MG63 (cell line): ENCODE results near the gene FN3K. TPM values are rescaled to one million over a fixed set of nuclear protein-coding genes. Genes with fewer than 3 reads are reported as not detected.
A peak's percentile ranks its signal among the peaks of the same experiment; 100 is the strongest.
"Not testable (repeated sequence)": the region's sequence is repeated elsewhere in the genome, so short reads cannot be mapped to it uniquely, and the experiment has no call there.

Experiments used
- DNase-seq: peaks from one replicate; pipeline ENCODE4 v3.0.0-alpha.2; 2020
- H3K27me3 ChIP-seq: fragments of 250-450 bp; sonication (Bioruptor Pico); 2 replicates; pipeline ENCODE4 v1.5.1; 2020; ENCODE audit warnings: mild to moderate bottlenecking, moderate library complexity
- H3K36me3 ChIP-seq: fragments of 250-450 bp; sonication (Bioruptor Pico); 2 replicates; pipeline ENCODE4 v1.5.1; 2020; ENCODE audit warnings: mild to moderate bottlenecking, moderate library complexity
- H3K4me3 ChIP-seq: fragments of 250-450 bp; sonication (Bioruptor Pico); 2 replicates; pipeline ENCODE4 v1.5.1; 2020; ENCODE audit warnings: mild to moderate bottlenecking, moderate library complexity
- H3K9me3 ChIP-seq: fragments of 250-450 bp; sonication (Bioruptor Pico); 2 replicates; pipeline ENCODE4 v1.5.1; 2020; ENCODE audit warnings: mild to moderate bottlenecking, moderate library complexity
- total RNA-seq: library from RNA; depleted of rRNA; stranded (reverse); fragments of >200 nt; shearing (Covaris generic); gene quantifications from 2 replicates; pipeline ENCODE4 v1.2.3, GENCODE V29; 2014; ENCODE audit warnings: low replicate concordance

FN3K gene
- total RNA-seq, 1 experiment from 2014 or later, result not detected

- H3K36me3 ChIP-seq, result peaks cover 24% of the 10 kb centered on the region
- H3K4me3 ChIP-seq, result no peak overlapping the region
- H3K9me3 ChIP-seq, result no peaks in the 10 kb centered on the region
- no peak for DNase-seq
- H3K27me3 ChIP-seq, result no peaks in the 10 kb centered on the region
These were observed 44.8 kb downstream of the FN3K start for GRCh38 chr17:82780195-82780594.

- Histone ChIP-seq H3K9me3 (no peaks in the 10 kb centered on the region), H3K36me3 (peaks cover 24% of the 10 kb centered on the region), H3K27me3 (no peaks in the 10 kb centered on the region), H3K4me3 (no peak overlapping the region)
- DNase-seq, result no peak
These were observed 45.8 kb downstream of the FN3K start for GRCh38 chr17:82780971-82781893.

- Histone ChIP-seq H3K4me3 (no peak overlapping the region), H3K9me3 (no peaks in the 10 kb centered on the region), H3K36me3 (peaks cover 21% of the 10 kb centered on the region), H3K27me3 (no peaks in the 10 kb centered on the region)
- DNase-seq, result peak; percentile 71
These were observed 46.5 kb downstream of the FN3K start for GRCh38 chr17:82781894-82782274.

GRCh38 chr17:82782657-82783207, 47.3 kb downstream of the FN3K start:
- no peaks in the 10 kb centered on the region for H3K9me3 ChIP-seq
- DNase-seq, result no peak
- peaks cover 21% of the 10 kb centered on the region for H3K36me3 ChIP-seq
- H3K27me3 ChIP-seq, result no peaks in the 10 kb centered on the region
- no peak overlapping the region for H3K4me3 ChIP-seq

GRCh38 chr17:82783498-82783897, 48.1 kb downstream of the FN3K start:
- peaks cover 17% of the 10 kb centered on the region for H3K36me3 ChIP-seq
- DNase-seq, result no peak
- H3K27me3 ChIP-seq, result no peaks in the 10 kb centered on the region
- H3K4me3 ChIP-seq, result no peak overlapping the region
- H3K9me3 ChIP-seq, result no peaks in the 10 kb centered on the region

- not testable (repeated sequence) for H3K9me3 ChIP-seq, DNase-seq
- peaks cover 23% of the 10 kb centered on the region for H3K36me3 ChIP-seq
These were observed 50.2 kb downstream of the FN3K start for GRCh38 chr17:82785581-82785980.

GRCh38 chr17:82786427-82786826, 51.0 kb downstream of the FN3K start:
- Histone ChIP-seq H3K27me3 (no peaks in the 10 kb centered on the region), H3K9me3 (no peaks in the 10 kb centered on the region), H3K4me3 (no peak overlapping the region), H3K36me3 (peaks cover 24% of the 10 kb centered on the region)
- DNase-seq, result no peak

More at GRCh38 chr17:82785581-82785980, 50.2 kb downstream of the FN3K start:
- not testable (repeated sequence) for H3K27me3 ChIP-seq, H3K4me3 ChIP-seq

- no peak overlapping the region for H3K4me3 ChIP-seq
- peaks cover 23% of the 10 kb centered on the region for H3K36me3 ChIP-seq
- no peaks in the 10 kb centered on the region for H3K9me3 ChIP-seq
- peak; percentile 97 for DNase-seq
- H3K27me3 ChIP-seq, result no peaks in the 10 kb centered on the region
These were observed 51.9 kb downstream of the FN3K start for GRCh38 chr17:82787081-82787848.

- Histone ChIP-seq H3K9me3 (no peaks in the 10 kb centered on the region), H3K4me3 (no peak overlapping the region), H3K36me3 (peaks cover 18% of the 10 kb centered on the region), H3K27me3 (no peaks in the 10 kb centered on the region)
- DNase-seq, result no peak
These were observed 53.0 kb downstream of the FN3K start for GRCh38 chr17:82788206-82789001.

- DNase-seq, result no peak
- no peaks in the 10 kb centered on the region for H3K9me3 ChIP-seq
These were observed 53.7 kb downstream of the FN3K start for GRCh38 chr17:82789051-82789592.

GRCh38 chr17:82789806-82790205, 54.4 kb downstream of the FN3K start:
- H3K36me3 ChIP-seq, result peaks cover 17% of the 10 kb centered on the region
- no peaks in the 10 kb centered on the region for H3K9me3 ChIP-seq
- no peak for DNase-seq
- no peaks in the 10 kb centered on the region for H3K27me3 ChIP-seq
- H3K4me3 ChIP-seq, result no peak overlapping the region

More at GRCh38 chr17:82789051-82789592, 53.7 kb downstream of the FN3K start:
- no peak overlapping the region for H3K4me3 ChIP-seq
- no peaks in the 10 kb centered on the region for H3K27me3 ChIP-seq
- H3K36me3 ChIP-seq, result peaks cover 15% of the 10 kb centered on the region

- Histone ChIP-seq H3K4me3 (no peak overlapping the region), H3K9me3 (no peaks in the 10 kb centered on the region), H3K27me3 (no peaks in the 10 kb centered on the region), H3K36me3 (peaks cover 17% of the 10 kb centered on the region)
- DNase-seq, result no peak
These were observed 55.0 kb downstream of the FN3K start for GRCh38 chr17:82790391-82790790.

- Histone ChIP-seq H3K27me3 (no peaks in the 10 kb centered on the region), H3K4me3 (no peak overlapping the region), H3K36me3 (peaks cover 19% of the 10 kb centered on the region), H3K9me3 (no peaks in the 10 kb centered on the region)
- DNase-seq, result peak; percentile 30
These were observed 56.1 kb downstream of the FN3K start for GRCh38 chr17:82791532-82791931.

- Histone ChIP-seq H3K36me3 (peaks cover 29% of the 10 kb centered on the region), H3K4me3 (no peak overlapping the region), H3K9me3 (no peaks in the 10 kb centered on the region), H3K27me3 (no peaks in the 10 kb centered on the region)
- DNase-seq, result no peak
These were observed 58.7 kb downstream of the FN3K start for GRCh38 chr17:82793974-82794630.

GRCh38 chr17:82794781-82795482, 59.5 kb downstream of the FN3K start:
- H3K36me3 ChIP-seq, result peaks cover 27% of the 10 kb centered on the region
- H3K4me3 ChIP-seq, result no peak overlapping the region
- no peaks in the 10 kb centered on the region for H3K9me3 ChIP-seq
- DNase-seq, result no peak
- H3K27me3 ChIP-seq, result no peaks in the 10 kb centered on the region
